Activated effector memory CD4-positive, alpha-beta T cell treated with Interleukin-2 at 50 U/mL for 16 hours (primary cell): Measurements from ENCODE around the gene DLGAP4.

ENCODE experiments used
- DNase-seq: peaks from one replicate; pipeline ENCODE4 v3.0.0-alpha.2; 2020

Gene DLGAP4

DNA sequence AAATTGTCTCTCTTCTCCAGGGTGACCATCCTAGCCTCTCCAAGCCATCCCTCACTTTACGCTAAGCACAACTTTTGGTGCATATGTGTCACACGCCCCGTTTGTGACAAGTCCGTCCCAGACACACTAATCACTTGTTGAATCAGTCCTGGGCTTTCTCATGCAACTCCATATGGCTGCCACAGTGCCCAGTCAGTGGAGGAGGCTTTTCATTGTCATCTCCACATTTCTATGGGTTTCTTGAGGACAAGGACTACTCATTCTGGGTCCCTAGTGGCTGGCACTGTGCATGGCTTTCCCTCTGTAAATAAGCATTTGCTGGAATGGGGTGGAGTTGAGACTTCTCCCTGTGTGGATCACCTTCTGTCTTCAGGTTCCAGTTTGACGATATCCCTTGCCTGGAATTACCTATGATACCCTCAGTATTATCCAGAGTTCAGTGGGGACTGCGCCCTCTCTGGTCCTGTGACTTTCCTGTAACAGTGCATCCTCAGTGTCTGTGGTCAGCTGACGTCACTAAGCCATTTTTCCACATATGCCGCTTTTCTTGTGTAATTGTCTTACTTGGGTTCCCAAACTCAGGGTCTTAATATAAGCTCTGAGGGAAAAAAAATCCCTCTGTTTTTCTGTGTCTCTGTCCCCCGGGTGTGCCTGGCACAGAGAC is 175.4 kb downstream of the DLGAP4 start:
- no peak for DNase-seq

DNA sequence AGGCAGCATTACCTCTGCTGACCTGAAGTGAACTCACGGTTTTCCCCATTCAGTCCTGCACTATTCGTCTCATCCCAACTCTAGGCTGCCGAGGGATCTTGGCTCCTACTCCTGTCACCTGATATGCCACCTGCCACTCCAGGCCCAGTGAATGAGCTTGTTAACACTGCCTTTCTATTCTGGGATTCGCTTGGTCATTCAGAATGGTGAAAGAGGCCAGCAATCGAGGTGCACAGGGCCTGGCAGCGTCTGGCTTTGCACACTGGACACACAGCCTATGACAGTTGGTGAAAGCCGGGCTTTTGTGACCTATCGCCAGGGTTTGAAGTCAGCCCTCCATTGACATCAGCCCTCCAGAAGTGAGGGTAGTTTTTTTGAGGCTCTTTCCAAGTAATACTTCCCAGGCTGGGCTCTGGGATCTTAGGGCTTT is 175.9 kb downstream of the DLGAP4 start:
- DNase-seq: no peak

DNA sequence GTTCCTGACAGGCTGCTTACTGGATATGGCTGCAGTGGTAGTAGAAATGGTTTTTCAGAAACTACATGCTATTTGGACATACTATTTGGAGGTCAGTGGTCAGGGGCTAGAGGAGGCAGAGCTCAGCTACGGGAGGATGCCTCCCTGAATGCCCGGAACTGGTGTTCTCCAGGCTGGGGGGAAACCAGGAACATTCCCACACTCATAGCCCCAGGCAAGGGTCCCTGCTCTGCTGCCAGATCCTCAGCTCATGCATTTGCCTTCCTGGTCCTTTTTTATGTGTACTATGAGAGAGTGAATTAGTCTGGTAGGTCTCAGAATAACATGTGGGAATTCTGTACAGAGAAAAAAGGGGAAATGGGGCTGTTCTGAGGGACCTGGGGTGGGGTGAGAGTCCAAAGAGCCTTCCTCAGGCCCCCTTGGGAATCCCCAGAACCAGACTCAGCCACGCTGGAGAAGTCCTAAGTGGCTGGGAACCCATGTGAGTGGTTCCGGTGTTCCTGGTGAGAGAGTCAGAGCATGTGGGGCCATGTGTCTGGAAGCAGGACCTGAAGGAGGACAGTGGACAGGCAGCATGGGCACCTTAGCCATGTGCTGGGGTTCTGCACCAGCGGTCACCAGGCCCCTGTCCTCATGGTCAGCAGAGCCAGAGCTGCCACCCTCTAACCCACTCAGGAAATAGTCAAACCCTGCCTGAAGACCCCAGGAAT is 177.2 kb downstream of the DLGAP4 start:
- no peak for DNase-seq

DNA sequence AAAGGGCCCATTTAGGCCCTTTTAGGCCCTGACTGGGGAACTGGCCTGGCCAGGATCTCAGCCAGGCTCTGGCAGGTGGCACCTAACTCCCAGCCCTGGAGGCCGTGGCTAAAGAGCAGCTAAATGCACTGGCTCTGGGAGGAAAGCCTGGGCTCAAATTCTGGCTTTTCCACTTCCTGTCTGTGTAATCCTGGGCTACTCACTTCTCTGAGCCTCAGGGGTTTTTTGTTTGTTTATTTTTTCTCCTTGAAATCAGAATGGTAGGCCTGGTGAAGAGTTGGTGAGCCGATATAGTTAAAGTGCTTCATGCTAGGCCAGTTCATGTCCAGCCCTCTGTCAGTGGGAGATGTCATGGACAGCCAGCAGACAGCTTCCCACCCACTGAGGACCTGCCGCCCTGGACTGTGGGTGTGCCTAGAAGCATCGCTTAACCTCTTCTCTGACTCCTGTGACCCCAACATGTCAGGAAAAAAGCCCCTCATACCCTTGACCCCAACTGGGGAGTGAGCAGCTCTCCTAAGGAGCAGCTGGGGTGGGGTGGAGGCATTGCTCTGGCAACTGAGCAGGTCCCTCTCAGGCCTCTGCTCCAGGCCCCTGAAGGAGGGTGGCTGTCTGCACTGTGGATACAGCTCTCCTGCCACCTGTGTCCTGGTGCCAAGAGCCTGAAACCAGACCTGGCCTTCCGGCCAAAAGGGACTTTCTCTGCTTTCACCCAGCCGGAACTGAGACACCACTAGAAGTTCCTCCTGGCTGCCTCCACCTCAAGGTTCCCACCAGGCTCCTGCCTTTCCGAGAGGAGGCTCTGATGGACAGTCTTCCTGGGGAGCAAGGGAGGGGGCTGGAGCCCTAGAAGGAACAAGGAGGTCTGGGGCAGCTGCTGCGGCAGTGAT is 178.0 kb downstream of the DLGAP4 start:
- DNase-seq: no peak

DNA sequence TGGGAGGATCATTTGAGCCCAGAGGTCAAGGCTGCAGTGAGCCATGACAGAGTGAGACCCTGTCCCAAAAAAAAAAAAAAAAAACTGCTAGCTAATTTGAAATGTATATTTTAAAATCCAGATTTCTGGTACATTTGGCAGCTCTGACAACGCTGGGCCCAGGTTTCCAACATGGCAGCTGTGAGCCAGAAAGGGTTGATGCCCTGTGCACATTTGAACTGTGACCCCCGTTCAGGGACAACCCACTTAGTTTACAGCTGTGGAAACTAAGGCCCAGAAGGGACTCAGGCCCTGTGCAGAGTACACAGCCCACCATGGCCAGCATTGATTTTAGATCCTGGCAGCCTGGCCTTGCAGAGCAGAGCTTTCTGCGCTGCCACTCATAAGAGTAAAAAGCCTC is 179.1 kb downstream of the DLGAP4 start:
- DNase-seq: no peak

DNA sequence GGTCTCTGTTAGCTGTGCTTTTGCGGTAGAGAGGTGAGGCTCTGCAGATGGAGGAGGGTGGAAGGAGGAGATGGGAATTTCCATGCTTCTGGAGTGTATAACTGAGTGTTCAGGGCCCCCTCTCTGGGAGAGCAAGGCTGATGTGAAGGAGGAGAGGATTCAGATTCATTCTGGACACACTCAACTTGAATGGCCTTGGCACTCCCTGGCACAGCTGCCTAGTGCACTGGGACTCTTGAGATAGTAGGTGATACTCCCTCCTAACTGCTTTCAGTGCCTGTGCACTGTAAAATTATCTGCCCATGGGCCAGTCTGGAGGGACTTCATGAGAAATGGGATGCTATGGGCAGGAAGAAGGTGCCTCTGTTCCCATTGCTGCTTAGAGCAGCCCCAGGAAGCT is 180.9 kb downstream of the DLGAP4 start:
- no peak for DNase-seq

DNA sequence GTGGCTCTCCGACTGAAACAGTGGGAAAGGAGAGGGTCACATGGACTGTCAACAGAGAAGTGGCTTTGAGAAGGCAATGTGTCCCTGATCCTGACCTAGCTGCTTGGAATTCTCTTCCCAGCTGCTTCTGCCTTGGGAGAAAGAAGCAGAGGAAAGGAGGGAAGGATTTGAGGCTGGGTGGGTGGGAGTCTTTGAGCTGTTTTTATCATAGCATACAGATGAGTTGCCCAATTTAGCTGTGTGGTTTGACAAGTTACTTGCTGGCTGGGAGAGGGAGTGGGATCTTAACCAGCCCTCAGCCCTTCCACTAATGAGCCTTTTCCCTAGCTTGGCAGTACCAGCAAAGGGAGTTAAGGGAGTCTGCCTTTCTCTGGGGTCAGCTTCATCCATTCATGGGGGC is 184.1 kb downstream of the DLGAP4 start:
- DNase-seq: no peak

DNA sequence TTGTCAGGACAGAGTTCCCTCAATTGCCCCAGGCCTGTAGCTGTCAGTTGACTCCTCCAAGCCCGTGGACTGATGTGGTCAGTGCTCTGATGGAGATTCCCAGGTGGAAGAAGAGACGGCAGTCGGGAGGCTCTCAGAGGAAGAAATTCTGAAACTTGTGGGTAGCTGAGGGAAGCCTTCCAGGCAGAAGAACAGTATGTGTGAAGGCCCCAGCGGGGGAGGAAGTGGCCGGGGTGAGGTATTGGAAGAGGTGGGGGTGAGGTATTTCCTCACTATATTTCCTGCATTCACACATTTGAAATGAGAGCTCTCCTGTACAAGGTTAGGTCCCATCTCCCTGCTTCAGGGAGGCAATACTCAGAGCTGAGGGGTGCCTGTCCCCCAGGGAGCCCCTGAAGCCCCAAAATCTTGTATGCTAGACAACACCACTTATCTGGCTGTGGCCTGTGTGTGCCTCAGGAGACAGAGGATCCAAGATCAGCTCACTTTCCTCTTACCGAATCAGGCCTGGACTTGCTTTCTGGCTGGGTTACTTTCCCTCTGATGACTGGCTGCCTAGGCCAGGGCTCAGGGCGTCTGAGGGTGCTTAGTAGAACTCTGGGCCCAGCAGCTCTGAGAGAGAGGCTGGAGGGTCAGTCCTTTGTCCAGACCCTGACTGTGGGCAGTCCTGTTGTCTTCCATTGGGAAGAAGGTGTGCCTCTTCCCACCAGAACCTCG is 185.9 kb downstream of the DLGAP4 start:
- DNase-seq: peak; percentile 44

DNA sequence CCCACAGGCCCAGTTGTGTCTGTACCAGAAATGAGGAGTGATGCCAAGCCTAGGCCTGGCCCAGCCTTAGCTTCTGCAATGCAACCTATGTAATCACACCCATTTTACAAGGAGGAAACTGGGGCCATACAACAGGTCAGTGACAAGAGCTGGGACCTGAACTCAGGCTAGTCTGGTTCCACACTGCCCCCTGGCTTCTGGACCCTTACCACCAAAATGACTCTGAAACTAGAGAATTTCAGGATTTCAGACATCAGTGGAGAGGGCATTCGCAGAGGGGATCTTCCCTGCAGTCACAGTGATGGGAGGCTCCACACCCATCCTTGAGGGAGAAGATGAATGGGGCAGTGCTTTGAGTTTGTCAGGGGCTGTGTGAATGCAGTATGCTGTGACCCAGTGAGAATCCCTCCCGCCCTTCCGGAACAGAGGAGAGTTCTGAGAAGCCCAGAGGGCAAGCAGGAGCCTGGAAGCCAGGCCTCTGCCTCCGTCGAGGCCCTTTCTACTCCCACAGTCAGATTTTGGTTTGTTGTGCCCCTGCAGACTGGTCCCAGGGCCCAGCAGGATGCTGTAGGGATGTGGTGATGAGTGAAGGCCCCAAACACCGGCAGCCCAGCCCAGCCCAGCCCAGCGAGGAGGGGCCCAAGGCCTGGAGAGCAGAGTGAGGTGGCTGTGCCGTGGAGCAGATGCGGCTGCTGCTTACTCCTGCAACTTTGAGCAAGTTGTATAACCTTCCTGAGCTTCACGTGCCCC is 187.1 kb downstream of the DLGAP4 start:
- DNase-seq: no peak

DNA sequence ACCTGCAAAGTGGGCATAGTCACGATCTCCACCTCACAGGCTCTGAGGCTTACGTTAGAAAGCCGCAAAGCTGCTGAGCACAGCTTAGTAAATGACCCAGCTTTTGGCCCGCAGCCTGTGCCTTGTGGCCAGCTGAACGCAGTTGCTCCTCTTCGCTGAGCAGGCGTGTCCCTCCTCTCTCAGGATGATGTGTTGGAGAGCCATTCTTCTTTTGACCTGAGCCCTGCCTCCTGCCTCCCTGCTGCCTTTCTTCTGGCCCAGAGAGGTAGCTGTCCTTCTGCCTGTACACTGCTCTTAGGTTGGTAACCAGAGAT is 187.6 kb downstream of the DLGAP4 start:
- no peak for DNase-seq

DNA sequence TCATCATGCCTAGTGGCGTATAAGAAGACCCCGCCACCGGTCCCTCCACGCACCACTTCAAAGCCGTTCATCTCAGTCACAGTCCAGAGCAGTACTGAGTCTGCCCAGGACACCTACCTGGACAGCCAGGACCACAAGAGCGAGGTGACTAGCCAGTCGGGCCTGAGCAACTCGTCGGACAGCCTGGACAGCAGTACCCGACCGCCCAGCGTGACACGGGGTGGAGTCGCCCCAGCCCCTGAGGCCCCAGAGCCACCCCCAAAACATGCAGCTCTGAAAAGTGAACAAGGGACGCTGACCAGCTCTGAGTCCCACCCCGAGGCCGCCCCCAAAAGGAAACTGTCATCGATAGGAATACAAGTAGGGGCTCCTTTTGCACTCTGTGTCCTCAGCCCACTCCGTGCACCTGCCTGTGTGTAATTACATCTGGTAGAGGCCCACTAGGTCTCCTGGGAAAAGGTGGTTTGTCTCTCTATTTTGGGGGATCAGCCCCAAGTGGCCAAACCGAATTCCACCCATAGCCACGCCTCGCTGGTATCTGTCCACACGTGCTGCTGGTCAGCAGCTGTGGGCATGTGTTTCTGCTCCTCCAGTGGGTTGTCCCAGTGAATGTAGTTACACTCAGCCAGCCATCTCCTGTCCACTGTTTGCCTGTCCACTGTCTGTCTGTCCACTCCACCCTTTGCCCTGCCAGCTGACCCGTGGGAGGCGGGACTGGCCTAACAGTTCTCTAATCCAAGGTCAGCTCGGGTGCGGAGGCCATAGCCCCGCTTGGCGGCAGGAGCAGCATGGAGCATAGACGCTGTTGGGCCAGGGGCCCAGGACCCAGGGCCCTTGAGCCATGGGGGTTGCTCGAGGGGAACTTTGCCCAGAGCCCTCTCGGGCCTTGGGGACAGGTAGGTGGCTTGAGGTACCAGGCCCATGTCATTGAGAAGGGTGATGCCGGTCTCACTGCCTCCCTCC is 190.8 kb downstream of the DLGAP4 start:
- no peak for DNase-seq

DNA sequence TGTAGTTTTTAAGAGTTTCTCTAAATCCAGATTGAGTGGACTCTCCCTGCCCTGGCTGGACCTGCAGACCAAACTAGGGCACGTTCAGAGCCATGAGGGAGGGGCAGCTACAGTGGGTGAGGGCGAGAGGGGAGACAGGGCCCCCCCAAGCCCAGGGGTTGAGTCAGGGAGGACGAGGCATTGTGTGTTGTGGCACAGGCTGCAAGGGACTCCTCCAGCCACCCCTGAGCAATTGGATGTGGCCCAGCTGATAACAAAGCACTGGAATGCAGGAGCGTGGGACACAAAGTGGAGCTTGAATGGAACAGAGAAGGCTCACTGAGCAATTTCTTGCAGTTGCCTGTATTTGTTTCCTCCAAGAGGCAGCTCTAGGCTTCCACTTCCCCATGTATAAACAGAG is 191.7 kb downstream of the DLGAP4 start:
- no peak for DNase-seq

DNA sequence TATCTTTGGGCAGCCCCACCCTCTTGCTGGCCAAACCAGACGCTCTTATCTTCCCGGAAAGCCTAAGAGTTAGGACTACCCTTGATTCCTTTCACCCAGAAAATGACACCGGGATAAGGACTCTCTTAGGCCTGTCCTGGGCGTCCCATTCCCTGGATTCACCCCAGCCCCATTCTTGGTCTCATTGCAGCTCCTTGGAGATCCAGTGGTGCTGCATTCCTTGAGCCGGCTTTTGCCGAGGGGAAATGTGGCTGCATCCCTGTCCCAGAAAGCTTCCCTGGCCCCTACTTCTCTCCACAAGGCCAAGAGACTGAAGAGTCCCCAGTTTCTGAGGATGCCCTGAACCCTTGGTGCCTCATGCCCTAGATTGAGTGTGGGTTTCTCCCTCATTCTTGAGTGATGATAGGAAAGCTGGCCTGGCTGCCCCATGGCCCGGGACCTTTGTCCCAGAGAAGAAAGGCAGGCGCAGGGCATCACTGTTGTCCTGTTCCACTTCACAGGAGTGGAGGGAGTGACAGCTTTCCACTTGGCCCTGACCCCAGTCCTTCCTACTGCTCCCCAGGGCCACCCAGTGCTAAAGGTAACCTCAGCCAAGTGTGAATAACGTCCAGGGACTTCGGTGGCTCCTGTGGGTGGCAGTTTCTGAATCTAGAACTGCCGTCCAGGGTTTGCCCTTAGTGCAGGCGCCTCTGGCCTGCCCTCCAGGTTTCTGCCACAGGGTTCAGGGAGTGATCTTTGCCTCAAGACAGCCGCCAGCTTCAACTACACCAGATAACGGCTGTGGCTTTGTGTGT is 192.4 kb downstream of the DLGAP4 start:
- DNase-seq: no peak

DNA sequence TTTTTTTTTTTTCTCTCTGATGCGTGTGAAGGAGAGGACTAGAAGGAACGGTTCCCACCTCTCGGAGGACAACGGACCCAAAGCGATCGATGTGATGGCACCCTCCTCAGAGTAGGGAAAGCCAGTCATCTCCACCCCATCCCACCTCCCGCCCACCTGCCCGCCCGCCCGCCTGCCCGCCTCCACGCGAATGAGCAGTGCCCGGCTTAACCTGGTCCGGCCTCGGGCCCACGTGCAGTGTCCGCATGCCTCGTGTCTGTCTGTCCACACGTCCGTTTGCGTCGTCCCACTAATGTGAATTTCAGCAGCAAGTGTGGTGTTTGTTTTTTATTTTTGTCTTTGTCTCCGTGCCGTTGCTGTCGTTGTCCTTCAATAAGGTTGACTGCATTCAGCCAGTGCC is 193.1 kb downstream of the DLGAP4 start:
- DNase-seq: no peak

DNA sequence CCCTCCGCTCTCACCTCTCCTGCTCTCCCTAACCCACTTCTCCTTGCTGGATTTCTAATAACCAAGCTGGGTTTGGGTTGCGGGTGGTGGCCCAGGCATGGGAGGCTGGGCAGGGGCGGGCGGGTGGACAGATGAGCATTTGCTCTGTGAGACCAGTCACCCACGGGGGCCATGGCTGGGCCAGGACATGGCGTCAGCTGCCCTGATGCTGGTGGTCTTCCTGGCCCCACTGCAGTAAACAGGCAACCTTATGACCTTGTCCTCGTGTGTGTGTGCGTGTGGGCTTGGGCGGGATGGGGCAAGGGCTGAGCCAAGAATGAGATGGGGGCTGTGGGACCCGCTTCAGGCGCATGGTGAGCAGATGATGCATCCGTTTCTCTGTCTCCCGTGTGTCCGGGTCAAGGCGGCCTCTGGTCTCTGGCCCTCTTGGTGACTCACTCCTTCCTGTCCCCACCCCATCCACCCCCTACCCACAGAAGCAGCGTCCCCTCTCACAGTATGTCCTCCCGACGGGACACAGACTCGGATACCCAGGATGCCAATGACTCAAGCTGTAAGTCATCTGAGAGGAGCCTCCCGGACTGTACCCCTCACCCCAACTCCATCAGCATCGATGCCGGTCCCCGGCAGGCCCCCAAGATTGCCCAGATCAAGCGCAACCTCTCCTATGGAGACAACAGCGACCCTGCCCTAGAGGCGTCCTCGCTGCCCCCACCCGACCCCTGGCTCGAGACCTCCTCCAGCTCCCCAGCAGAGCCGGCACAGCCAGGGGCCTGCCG is 193.8 kb downstream of the DLGAP4 start:
- DNase-seq: no peak

DNA sequence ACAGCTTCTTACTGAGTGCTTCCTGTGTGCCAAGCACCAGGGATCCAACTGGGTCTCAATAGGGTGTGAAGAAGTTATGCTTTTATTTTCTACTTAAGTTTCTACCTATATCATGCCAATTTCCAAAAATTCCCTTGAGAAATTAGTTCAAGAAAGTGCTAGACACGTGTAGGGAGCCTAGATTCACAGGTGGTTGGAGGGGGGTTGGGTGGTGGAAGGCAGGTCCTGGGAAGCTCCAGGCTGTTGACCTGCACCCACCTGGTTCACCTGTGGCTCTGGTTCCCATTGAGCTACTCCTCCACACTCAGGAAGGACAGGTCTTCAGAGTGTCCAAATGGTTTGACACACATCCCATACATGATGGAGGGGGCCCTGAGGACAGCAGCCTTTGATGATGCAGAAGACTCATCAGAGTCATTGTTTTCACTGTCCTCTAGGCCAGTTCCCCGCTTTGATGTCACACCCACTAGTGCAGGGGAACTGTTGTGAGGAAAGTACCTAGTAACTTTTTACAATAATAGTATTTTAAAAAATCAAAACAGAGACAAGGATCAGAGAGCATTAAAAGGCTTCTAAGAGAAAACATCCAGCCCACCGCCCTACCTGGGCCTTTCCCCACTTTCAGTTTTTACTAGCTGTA is 195.3 kb downstream of the DLGAP4 start:
- no peak for DNase-seq

DNA sequence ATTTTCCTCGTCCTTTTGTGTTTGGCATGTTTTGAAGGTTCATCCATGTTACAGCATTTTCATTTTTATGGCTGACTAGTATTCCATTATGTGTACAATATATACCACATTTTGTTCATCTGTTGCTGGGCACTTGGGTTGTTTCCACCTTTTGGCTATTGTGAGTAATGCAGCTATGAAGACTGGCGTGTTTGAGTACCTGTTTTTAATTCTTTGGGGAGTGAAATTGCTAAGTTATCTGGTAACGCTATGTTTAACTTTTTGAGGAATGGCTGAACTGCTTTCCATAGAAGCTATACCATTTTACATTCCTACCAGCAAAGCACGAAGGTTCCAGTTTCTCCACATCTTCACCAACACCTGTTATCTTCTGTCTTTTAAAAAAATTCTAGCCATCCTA is 198.2 kb downstream of the DLGAP4 start:
- DNase-seq: no peak

DNA sequence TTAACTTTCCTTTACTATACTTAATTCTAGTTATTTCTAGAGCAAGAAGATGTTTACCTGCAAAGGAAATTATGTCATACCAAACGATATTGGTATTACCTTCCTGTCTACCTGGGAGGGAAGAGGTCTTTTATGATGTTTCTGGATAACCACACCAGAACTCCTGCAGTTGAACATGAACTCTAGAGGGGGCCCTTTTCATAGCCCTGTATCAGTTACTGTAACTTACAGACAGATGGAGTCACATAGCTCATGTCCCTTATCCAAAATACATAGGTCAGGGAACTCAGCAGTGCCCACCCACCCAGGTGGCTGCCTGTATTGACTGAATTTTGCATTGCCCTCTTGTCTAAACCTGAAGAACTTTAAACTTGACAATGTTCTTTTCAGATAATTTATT is 200.1 kb downstream of the DLGAP4 start:
- no peak for DNase-seq

DNA sequence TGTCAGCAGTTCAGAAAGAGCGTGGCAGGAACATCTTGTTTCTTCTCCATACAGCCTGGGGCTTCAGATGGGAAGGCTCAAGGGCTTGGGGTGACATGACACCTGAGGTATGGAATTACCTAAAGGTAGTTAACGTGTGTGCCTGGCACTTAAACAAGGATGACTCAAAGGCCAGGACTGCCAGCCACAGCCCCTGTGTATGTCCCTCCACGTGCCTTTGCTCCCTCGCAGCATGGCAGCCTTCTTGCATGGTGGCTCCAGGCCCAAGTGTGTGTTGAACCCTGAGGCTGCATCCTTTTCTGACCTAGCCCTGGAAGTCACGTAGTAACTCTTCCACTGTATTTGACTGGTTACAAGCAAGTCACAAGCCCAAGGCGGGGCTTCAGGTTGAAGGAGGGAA is 201.6 kb downstream of the DLGAP4 start:
- no peak for DNase-seq
